ENCODE data around the gene VAV2. TPM values are rescaled to one million over a fixed set of nuclear protein-coding genes. Genes with fewer than 3 reads are reported as not detected.

VAV2 gene, protein sequence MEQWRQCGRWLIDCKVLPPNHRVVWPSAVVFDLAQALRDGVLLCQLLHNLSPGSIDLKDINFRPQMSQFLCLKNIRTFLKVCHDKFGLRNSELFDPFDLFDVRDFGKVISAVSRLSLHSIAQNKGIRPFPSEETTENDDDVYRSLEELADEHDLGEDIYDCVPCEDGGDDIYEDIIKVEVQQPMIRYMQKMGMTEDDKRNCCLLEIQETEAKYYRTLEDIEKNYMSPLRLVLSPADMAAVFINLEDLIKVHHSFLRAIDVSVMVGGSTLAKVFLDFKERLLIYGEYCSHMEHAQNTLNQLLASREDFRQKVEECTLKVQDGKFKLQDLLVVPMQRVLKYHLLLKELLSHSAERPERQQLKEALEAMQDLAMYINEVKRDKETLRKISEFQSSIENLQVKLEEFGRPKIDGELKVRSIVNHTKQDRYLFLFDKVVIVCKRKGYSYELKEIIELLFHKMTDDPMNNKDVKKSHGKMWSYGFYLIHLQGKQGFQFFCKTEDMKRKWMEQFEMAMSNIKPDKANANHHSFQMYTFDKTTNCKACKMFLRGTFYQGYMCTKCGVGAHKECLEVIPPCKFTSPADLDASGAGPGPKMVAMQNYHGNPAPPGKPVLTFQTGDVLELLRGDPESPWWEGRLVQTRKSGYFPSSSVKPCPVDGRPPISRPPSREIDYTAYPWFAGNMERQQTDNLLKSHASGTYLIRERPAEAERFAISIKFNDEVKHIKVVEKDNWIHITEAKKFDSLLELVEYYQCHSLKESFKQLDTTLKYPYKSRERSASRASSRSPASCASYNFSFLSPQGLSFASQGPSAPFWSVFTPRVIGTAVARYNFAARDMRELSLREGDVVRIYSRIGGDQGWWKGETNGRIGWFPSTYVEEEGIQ
- 1 to 10 TPM; 3.8 to 7.2 (median 6.6) TPM for total RNA-seq
- polyA plus RNA-seq: 10 to 100 TPM; 14.4 to 23.3 (median 18.5) TPM

GRCh38 chr9:133991964-133992779 lies at the start of gene VAV2:
TSS of gene VAV2 (minus strand) at chr9:133992324. CDS start at chr9:133992278, 46 bp downstream.
- TF ChIP-seq CTCF (IDR thresholded peaks at IDR 0.05): no peak
- TF ChIP-seq POLR2A (IDR thresholded peaks at IDR 0.05): no peak
- no peak for TF ChIP-seq EP300 (IDR thresholded peaks at IDR 0.05)
- TF ChIP-seq POLR2AphosphoS5 (IDR thresholded peaks at IDR 0.05): no peak
- DNase-seq: peak; percentile 84
- Histone ChIP-seq H3K27me3 (no peaks in the 10 kb centered on the region), H3K36me3 (no peaks in the 10 kb centered on the region), H3K27ac (peak within 1 kb of the TSS; percentile 87 to 95 (median 90)), H3K9me3 (no peaks in the 10 kb centered on the region), H3K4me1 (peaks cover 0 to 37% (median 29%) of the 10 kb centered on the region in 4 donors), H3K4me3 (peak within 1 kb of the TSS; percentile 69 to 77 (median 72))
- WGBS, 2 donors: 0% methylated on average over 124 of the region's 124 CpGs
- intact Hi-C loops (cut with DNase I): no loop called here

- H3K27me3 ChIP-seq: no peaks in the 10 kb centered on the region
- H3K4me1 ChIP-seq: peaks cover 0 to 8% (median 7%) of the 10 kb centered on the region in 4 donors
- no peak for DNase-seq
- no peak overlapping the region for H3K27ac ChIP-seq
- H3K9me3 ChIP-seq: peaks cover 0 to 7% (median 2%) of the 10 kb centered on the region in 4 donors
- intact Hi-C loops (cut with DNase I): no loop called here
- 92 to 96% methylated on average over 16 of the region's 16 CpGs for WGBS, 2 donors
- TF ChIP-seq EP300 (IDR thresholded peaks at IDR 0.05): no peak
- no peak for TF ChIP-seq POLR2A (IDR thresholded peaks at IDR 0.05)
- no peak for TF ChIP-seq CTCF (IDR thresholded peaks at IDR 0.05)
- TF ChIP-seq POLR2AphosphoS5 (IDR thresholded peaks at IDR 0.05): no peak
- H3K36me3 ChIP-seq: peaks cover 6 to 97% (median 60%) of the 10 kb centered on the region in 4 donors
- no peak overlapping the region for H3K4me3 ChIP-seq
Observed at GRCh38 chr9:134041649-134041962, 49.5 kb upstream of the VAV2 start.

- no peak for DNase-seq
- no peak overlapping the region for H3K4me3 ChIP-seq
- 67 to 80% methylated on average over 21 of the region's 21 CpGs for WGBS, 2 donors
- no peaks in the 10 kb centered on the region for H3K27me3 ChIP-seq
- H3K27ac ChIP-seq: no peak overlapping the region
- intact Hi-C loops (cut with DNase I): no loop called here
- H3K36me3 ChIP-seq: peaks cover 7 to 97% (median 62%) of the 10 kb centered on the region in 4 donors
- H3K4me1 ChIP-seq: peaks cover 0 to 8% (median 7%) of the 10 kb centered on the region in 4 donors
- TF ChIP-seq POLR2A (IDR thresholded peaks at IDR 0.05): no peak
- TF ChIP-seq CTCF (IDR thresholded peaks at IDR 0.05): no peak
- no peak for TF ChIP-seq EP300 (IDR thresholded peaks at IDR 0.05)
- TF ChIP-seq POLR2AphosphoS5 (IDR thresholded peaks at IDR 0.05): no peak
- peaks cover 0 to 7% (median 2%) of the 10 kb centered on the region in 4 donors for H3K9me3 ChIP-seq
Observed at GRCh38 chr9:134040781-134041648, 48.9 kb upstream of the VAV2 start.

DNA sequence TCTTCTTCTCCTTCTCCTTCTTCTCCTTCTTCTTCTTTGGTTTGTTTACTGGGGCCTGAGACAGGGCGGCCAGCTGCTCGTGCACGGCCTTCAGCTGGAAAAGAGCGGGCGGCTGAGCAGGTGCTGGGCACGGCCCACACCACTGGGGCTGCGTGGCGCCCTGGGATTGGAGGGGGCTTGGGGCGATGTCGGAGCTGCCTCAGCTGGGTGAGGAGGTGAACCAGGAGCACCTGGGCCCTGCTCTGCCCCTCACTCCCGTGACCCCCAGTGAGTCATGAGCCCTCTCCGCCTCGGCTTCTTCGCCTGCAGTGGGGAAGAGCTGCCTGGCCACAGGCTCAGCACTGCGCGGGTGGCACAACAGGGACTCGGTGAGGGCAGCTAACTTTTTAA lies 48.0 kb upstream of the VAV2 start:
- Histone ChIP-seq H3K27ac (no peak overlapping the region), H3K9me3 (peaks cover 0 to 7% (median 2%) of the 10 kb centered on the region in 4 donors), H3K4me1 (peaks cover 0 to 8% (median 7%) of the 10 kb centered on the region in 4 donors), H3K36me3 (peaks cover 14 to 97% (median 64%) of the 10 kb centered on the region in 4 donors), H3K27me3 (no peaks in the 10 kb centered on the region), H3K4me3 (no peak overlapping the region)
- intact Hi-C loops (cut with DNase I): no loop called here
- DNase-seq: no peak
- TF ChIP-seq POLR2A (IDR thresholded peaks at IDR 0.05) (no peak), POLR2AphosphoS5 (IDR thresholded peaks at IDR 0.05) (no peak), CTCF (IDR thresholded peaks at IDR 0.05) (no peak), EP300 (IDR thresholded peaks at IDR 0.05) (no peak)
- WGBS, 2 donors: 93 to 97% methylated on average over 17 of the region's 17 CpGs

Measured in sigmoid colon (tissue), 7 donors.